Measurements from ENCODE around the gene CD247.

Gene CD247

GRCh38 chr1:167489571-167490340 is 28.6 kb downstream of the CD247 start:
- no peak for DNase-seq (ENCODE audit: low read depth)
- no peak for TF ChIP-seq CTCF (IDR thresholded peaks at IDR 0.05; ENCODE audit: insufficient read depth, low read depth, low read length, missing control alignments)
- H3K4me3 ChIP-seq (ENCODE audit: low read depth, low read length): no peak overlapping the region

GRCh38 chr1:167488786-167489185 is 29.5 kb downstream of the CD247 start:
- DNase-seq (ENCODE audit: low read depth): no peak
- no peak overlapping the region for H3K4me3 ChIP-seq (ENCODE audit: low read depth, low read length)
- no peak for TF ChIP-seq CTCF (IDR thresholded peaks at IDR 0.05; ENCODE audit: insufficient read depth, low read depth, low read length, missing control alignments)

DNA sequence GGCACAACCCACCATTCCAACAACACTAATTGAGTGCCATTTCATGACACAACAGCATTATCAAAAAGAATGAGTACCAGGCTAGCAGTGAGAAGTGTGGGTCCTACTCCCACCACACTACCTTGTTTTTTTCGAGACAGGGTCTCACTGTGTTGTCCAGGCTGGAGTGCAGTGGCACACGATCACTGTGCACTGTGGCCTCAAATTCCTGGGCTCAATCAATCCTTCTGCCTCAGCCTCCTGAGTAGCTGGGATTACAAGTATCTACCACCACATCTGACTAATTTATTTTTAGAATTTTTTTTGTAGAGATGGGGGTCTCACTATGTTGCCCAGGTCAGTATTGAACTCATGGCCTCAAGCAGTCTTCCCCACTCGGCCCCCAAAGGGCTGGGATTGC is 30.7 kb downstream of the CD247 start:
- TF ChIP-seq CTCF (IDR thresholded peaks at IDR 0.05; ENCODE audit: insufficient read depth, low read depth, low read length, missing control alignments): no peak
- no peak overlapping the region for H3K4me3 ChIP-seq (ENCODE audit: low read depth, low read length)

DNA sequence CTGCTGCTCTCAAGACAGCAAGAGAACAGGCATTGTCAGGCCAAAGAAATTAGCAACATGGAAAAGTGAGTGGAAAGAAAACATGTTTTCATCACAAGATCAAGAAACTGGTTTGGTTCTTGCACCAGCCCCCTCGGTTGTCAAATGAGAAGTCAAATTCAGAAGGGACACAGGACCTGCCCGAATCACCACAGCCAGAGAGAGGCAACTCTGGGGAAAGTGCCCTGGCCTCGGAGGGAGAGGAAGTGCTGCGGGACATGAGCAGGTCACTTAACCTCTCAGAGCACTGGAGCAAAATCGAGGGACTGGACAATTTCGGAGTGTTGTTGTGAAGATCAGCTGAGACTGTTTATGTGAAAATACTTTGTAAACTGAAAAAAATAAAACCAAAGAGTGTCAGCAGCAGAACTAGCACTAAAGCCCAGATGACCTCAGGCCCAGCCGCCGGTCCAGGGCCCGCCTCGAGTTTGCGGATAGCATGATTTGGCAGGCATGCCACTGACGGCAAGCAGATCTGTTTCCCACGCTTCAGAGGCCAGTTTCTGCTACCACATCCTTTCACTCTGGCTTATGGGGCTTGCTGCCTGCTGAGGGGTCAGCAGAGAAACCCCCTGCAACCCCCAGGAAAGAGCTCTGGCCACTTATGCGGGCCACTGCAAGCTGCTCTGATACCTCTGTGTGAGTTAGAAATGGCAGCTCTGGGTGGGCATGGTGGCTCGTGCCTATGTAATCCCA is 32.1 kb downstream of the CD247 start:
- no peak overlapping the region for H3K4me3 ChIP-seq (ENCODE audit: low read depth, low read length)
- TF ChIP-seq CTCF (IDR thresholded peaks at IDR 0.05; ENCODE audit: insufficient read depth, low read depth, low read length, missing control alignments): no peak
- DNase-seq (ENCODE audit: low read depth): no peak

More for the DNA sequence above, 30.7 kb downstream of the CD247 start:
- DNase-seq (ENCODE audit: low read depth): no peak

GRCh38 chr1:167484726-167485502 is 33.4 kb downstream of the CD247 start:
- no peak for DNase-seq (ENCODE audit: low read depth)
- TF ChIP-seq CTCF (IDR thresholded peaks at IDR 0.05; ENCODE audit: insufficient read depth, low read depth, low read length, missing control alignments): no peak
- no peak overlapping the region for H3K4me3 ChIP-seq (ENCODE audit: low read depth, low read length)

GRCh38 chr1:167483790-167484189 is 34.5 kb downstream of the CD247 start:
- no peak overlapping the region for H3K4me3 ChIP-seq (ENCODE audit: low read depth, low read length)
- TF ChIP-seq CTCF (IDR thresholded peaks at IDR 0.05; ENCODE audit: insufficient read depth, low read depth, low read length, missing control alignments): no peak
- no peak for DNase-seq (ENCODE audit: low read depth)
